HEK293 (cell line): ENCODE results near the gene MZB1.

Experiments used
- CTCF ChIA-PET: fragments of 350-600 bp; formaldehyde crosslinking; extraction: SDS; loops from one replicate; lab custom pipeline; 2021; ENCODE audit warnings: antibody characterized with exemption; lab: Yijun Ruan, JAX
- POLR2A ChIA-PET: fragments of 300-600 bp; formaldehyde crosslinking; extraction: SDS; loops from one replicate; lab custom pipeline; 2020; ENCODE audit warnings: antibody characterized with exemption, inconsistent platforms; lab: Yijun Ruan, JAX
- H3K27ac ChIP-seq: fragments of 200-500 bp; sonication (Bioruptor generic); 2 replicates; pipeline ENCODE4 v1.5.1; 2014; ENCODE audit warnings: low read depth, low read length, control low read depth, inconsistent platforms; ENCODE audit errors: extremely low read depth
- H3K36me3 ChIP-seq, 2 experiments: fragments of 200-500 bp in 1 of 2; sonication (Bioruptor generic) in 1 of 2; 1 replicate in 1 of 2; 2 replicates in 1 of 2; pipeline ENCODE4 v1.5.1; 2014 to 2017; ENCODE audit warnings: inconsistent platforms in 2 of 2, low read length in 2 of 2; ENCODE audit not compliant: control insufficient read depth in 2 of 2, insufficient read depth in 1 of 2
- H3K4me1 ChIP-seq: fragments of 200-500 bp; sonication (Bioruptor generic); 2 replicates; pipeline ENCODE4 v1.5.1; 2014; ENCODE audit warnings: mild to moderate bottlenecking, low read length, inconsistent platforms; ENCODE audit not compliant: control insufficient read depth, insufficient read depth
- H3K4me3 ChIP-seq: 2 replicates; pipeline ENCODE4 v1.5.1; 2011; ENCODE audit warnings: low read depth, mild to moderate bottlenecking, control low read depth, low read length, moderate library complexity
- H3K9me3 ChIP-seq: fragments of 200-500 bp; sonication (Bioruptor generic); 2 replicates; pipeline ENCODE4 v1.5.1; 2014; ENCODE audit warnings: low read depth, low read length, inconsistent platforms; ENCODE audit not compliant: control insufficient read depth, insufficient read depth
- BCL11A ChIP-seq: fragments of 450-650 bp; formaldehyde crosslinking; IDR thresholded peaks from 2 replicates; pipeline ENCODE4 v1.5.1; 2016; ENCODE audit warnings: low read depth, missing biosample characterization, missing genetic modification characterization
- FEZF1 ChIP-seq: fragments of 450-650 bp; formaldehyde crosslinking; IDR thresholded peaks from 2 replicates; pipeline ENCODE4 v1.5.1; 2016; ENCODE audit warnings: missing biosample characterization, missing genetic modification characterization
- GLI2 ChIP-seq: fragments of 450-650 bp; formaldehyde crosslinking; IDR thresholded peaks from 2 replicates; pipeline ENCODE4; 2017; ENCODE audit warnings: missing biosample characterization, missing genetic modification characterization, low read depth, borderline replicate concordance
- GLIS1 ChIP-seq: fragments of 450-650 bp; formaldehyde crosslinking; IDR thresholded peaks from 2 replicates; pipeline ENCODE4 v1.5.1; 2016; ENCODE audit warnings: missing biosample characterization, missing genetic modification characterization
- MEIS1 ChIP-seq: sonication (generic); formaldehyde crosslinking; IDR thresholded peaks from 2 replicates; pipeline ENCODE4 v1.8.1; 2022; ENCODE audit warnings: missing genetic modification reagents, mild to moderate bottlenecking, borderline replicate concordance
- YY1 ChIP-seq: fragments of 450-650 bp; formaldehyde crosslinking; IDR thresholded peaks from 2 replicates; pipeline ENCODE4 v1.5.1; 2018; ENCODE audit warnings: missing biosample characterization, missing genetic modification characterization
- ZBTB17 ChIP-seq: fragments of 450-650 bp; formaldehyde crosslinking; IDR thresholded peaks from 2 replicates; pipeline ENCODE4 v1.5.1; 2016; ENCODE audit warnings: missing biosample characterization, missing genetic modification characterization
- ZBTB7A ChIP-seq: fragments of 450-650 bp; formaldehyde crosslinking; IDR thresholded peaks from 2 replicates; pipeline ENCODE4 v1.5.1; 2016; ENCODE audit warnings: low read depth, missing biosample characterization, missing genetic modification characterization
- ZNF133 ChIP-seq: fragments of 450-650 bp; formaldehyde crosslinking; IDR thresholded peaks from 2 replicates; pipeline ENCODE4 v1.5.1; 2016; ENCODE audit warnings: missing biosample characterization, missing genetic modification characterization
- ZNF16 ChIP-seq: fragments of 450-650 bp; formaldehyde crosslinking; IDR thresholded peaks from 2 replicates; pipeline ENCODE4 v1.5.1; 2016; ENCODE audit warnings: low read depth, missing biosample characterization, missing genetic modification characterization
- ZNF24 ChIP-seq: fragments of 450-650 bp; formaldehyde crosslinking; IDR thresholded peaks from 2 replicates; pipeline ENCODE4 v1.5.1; 2016; ENCODE audit warnings: missing biosample characterization, missing genetic modification characterization
- ZNF423 ChIP-seq: fragments of 450-650 bp; formaldehyde crosslinking; IDR thresholded peaks from 2 replicates; pipeline ENCODE4 v1.5.1; 2016; ENCODE audit warnings: missing biosample characterization, missing genetic modification characterization
- ZNF561 ChIP-seq: fragments of 450-650 bp; IDR thresholded peaks from 2 replicates; pipeline ENCODE4 v1.5.1; 2018; ENCODE audit warnings: missing biosample characterization, missing genetic modification characterization, borderline replicate concordance
- ZNF701 ChIP-seq: fragments of 450-650 bp; formaldehyde crosslinking; IDR thresholded peaks from 2 replicates; pipeline ENCODE4 v1.5.1; 2016; ENCODE audit warnings: missing biosample characterization, missing genetic modification characterization
- ZNF837 ChIP-seq: fragments of 450-650 bp; formaldehyde crosslinking; IDR thresholded peaks from 2 replicates; pipeline ENCODE4 v1.5.1; 2016; ENCODE audit warnings: missing biosample characterization, missing genetic modification characterization
- TF ChIP-seq, protein P1 (sequence below): fragments of 450-650 bp; IDR thresholded peaks from 2 replicates; pipeline ENCODE4 v1.5.1; 2018; ENCODE audit warnings: missing biosample characterization, mild to moderate bottlenecking, missing genetic modification characterization
- TF ChIP-seq, protein P2 (sequence below): fragments of 450-650 bp; formaldehyde crosslinking; IDR thresholded peaks from 2 replicates; pipeline ENCODE4 v1.5.1; 2016; ENCODE audit warnings: missing biosample characterization, missing genetic modification characterization
- TF ChIP-seq, protein P3 (sequence below): fragments of 450-650 bp; formaldehyde crosslinking; IDR thresholded peaks from 2 replicates; pipeline ENCODE4 v1.5.1; 2016; ENCODE audit warnings: missing biosample characterization, missing genetic modification characterization
- TF ChIP-seq, protein P4 (sequence below): fragments of 450-650 bp; formaldehyde crosslinking; IDR thresholded peaks from 2 replicates; pipeline ENCODE4 v1.5.1; 2017; ENCODE audit warnings: missing biosample characterization, missing genetic modification characterization
- TF ChIP-seq, protein P5 (sequence below): fragments of 450-650 bp; formaldehyde crosslinking; IDR thresholded peaks from 2 replicates; pipeline ENCODE4 v1.5.1; 2016; ENCODE audit warnings: missing biosample characterization, missing genetic modification characterization

Gene MZB1

DNA sequence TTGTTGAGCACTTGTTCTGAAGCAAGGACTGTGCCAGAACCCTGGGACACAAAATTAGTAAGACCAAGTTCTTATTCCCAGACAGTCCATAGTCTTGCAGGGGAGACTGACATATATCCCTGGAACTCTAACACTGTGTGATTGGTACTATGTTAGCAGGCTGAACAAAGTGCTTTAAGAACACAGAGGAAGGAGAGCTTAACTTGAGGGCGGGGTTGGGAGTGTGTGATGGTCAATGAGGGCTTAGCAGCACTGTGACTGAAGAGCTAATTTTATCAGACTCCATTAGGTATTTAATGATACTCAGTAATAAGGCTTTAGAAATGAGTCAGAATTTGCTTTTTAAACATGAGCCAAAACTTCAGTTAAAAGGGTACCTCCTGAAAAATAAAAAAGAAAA, 29.1 kb upstream of the MZB1 start:
- TF ChIP-seq ZBTB17 (tag by site-specific recombination): no peak
- no peak for TF ChIP-seq GLI2
- TF ChIP-seq BCL11A (tag by site-specific recombination): no peak
- TF ChIP-seq ZNF701 (tag by site-specific recombination): no peak
- TF ChIP-seq MEIS1 (CRISPR knock-in tag): no peak
- TF ChIP-seq ZNF561 (tag by site-specific recombination): no peak
- no peak for TF ChIP-seq ZNF133
- no peak for TF ChIP-seq ZBTB7A
- no peak for TF ChIP-seq ZNF24 (tag by site-specific recombination)
- no peak for TF ChIP-seq ZNF837 (tag by site-specific recombination)
- no peak for TF ChIP-seq ZNF16 (tag by site-specific recombination)
- POLR2A ChIA-PET: interaction anchor here (1.6 kb wide), 1 partner anchor 20 kb away, joined by 6 read pairs; the partner anchor contains the start of gene DNAJC18
- peaks cover 3% of the 10 kb centered on the region; the same call in 1 of the 2 replicates for H3K4me1 ChIP-seq

GRCh38 chr5:139417214-139417613, 27.5 kb upstream of the MZB1 start:
- H3K4me1 ChIP-seq: peaks cover 3% of the 10 kb centered on the region; the same call in 1 of the 2 replicates
- H3K27ac ChIP-seq: 0 out of 2 replicates have a peak overlapping the region, but pooled peaks have one; percentile 28
- H3K36me3 ChIP-seq: peaks cover 26 to 73% of the 10 kb centered on the region in 2 experiments
- no peak overlapping the region for H3K4me3 ChIP-seq
- no peaks in the 10 kb centered on the region for H3K9me3 ChIP-seq
- TF ChIP-seq GLIS1 (tag by site-specific recombination): peak; percentile 91
- TF ChIP-seq, protein P1, sequence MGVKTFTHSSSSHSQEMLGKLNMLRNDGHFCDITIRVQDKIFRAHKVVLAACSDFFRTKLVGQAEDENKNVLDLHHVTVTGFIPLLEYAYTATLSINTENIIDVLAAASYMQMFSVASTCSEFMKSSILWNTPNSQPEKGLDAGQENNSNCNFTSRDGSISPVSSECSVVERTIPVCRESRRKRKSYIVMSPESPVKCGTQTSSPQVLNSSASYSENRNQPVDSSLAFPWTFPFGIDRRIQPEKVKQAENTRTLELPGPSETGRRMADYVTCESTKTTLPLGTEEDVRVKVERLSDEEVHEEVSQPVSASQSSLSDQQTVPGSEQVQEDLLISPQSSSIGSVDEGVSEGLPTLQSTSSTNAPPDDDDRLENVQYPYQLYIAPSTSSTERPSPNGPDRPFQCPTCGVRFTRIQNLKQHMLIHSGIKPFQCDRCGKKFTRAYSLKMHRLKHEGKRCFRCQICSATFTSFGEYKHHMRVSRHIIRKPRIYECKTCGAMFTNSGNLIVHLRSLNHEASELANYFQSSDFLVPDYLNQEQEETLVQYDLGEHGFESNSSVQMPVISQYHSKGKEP (tag by site-specific recombination): peak; percentile 41; the same call in 1 of the 2 replicates
- TF ChIP-seq, protein P2, sequence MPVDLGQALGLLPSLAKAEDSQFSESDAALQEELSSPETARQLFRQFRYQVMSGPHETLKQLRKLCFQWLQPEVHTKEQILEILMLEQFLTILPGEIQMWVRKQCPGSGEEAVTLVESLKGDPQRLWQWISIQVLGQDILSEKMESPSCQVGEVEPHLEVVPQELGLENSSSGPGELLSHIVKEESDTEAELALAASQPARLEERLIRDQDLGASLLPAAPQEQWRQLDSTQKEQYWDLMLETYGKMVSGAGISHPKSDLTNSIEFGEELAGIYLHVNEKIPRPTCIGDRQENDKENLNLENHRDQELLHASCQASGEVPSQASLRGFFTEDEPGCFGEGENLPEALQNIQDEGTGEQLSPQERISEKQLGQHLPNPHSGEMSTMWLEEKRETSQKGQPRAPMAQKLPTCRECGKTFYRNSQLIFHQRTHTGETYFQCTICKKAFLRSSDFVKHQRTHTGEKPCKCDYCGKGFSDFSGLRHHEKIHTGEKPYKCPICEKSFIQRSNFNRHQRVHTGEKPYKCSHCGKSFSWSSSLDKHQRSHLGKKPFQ (tag by site-specific recombination): no peak
- TF ChIP-seq, protein P3, sequence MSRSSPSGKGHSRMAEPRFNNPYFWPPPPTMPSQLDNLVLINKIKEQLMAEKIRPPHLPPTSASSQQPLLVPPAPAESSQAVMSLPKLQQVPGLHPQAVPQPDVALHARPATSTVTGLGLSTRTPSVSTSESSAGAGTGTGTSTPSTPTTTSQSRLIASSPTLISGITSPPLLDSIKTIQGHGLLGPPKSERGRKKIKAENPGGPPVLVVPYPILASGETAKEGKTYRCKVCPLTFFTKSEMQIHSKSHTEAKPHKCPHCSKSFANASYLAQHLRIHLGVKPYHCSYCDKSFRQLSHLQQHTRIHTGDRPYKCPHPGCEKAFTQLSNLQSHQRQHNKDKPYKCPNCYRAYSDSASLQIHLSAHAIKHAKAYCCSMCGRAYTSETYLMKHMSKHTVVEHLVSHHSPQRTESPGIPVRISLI (tag by site-specific recombination): peak; percentile 73; the same call in 1 of the 2 replicates
- TF ChIP-seq, protein P4, sequence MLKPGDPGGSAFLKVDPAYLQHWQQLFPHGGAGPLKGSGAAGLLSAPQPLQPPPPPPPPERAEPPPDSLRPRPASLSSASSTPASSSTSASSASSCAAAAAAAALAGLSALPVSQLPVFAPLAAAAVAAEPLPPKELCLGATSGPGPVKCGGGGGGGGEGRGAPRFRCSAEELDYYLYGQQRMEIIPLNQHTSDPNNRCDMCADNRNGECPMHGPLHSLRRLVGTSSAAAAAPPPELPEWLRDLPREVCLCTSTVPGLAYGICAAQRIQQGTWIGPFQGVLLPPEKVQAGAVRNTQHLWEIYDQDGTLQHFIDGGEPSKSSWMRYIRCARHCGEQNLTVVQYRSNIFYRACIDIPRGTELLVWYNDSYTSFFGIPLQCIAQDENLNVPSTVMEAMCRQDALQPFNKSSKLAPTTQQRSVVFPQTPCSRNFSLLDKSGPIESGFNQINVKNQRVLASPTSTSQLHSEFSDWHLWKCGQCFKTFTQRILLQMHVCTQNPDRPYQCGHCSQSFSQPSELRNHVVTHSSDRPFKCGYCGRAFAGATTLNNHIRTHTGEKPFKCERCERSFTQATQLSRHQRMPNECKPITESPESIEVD: peak; percentile 60
- TF ChIP-seq YY1: no peak
- TF ChIP-seq FEZF1: peak; percentile 26; the same call in 1 of the 2 replicates
- TF ChIP-seq ZNF423 (tag by site-specific recombination): no peak
- TF ChIP-seq, protein P5, sequence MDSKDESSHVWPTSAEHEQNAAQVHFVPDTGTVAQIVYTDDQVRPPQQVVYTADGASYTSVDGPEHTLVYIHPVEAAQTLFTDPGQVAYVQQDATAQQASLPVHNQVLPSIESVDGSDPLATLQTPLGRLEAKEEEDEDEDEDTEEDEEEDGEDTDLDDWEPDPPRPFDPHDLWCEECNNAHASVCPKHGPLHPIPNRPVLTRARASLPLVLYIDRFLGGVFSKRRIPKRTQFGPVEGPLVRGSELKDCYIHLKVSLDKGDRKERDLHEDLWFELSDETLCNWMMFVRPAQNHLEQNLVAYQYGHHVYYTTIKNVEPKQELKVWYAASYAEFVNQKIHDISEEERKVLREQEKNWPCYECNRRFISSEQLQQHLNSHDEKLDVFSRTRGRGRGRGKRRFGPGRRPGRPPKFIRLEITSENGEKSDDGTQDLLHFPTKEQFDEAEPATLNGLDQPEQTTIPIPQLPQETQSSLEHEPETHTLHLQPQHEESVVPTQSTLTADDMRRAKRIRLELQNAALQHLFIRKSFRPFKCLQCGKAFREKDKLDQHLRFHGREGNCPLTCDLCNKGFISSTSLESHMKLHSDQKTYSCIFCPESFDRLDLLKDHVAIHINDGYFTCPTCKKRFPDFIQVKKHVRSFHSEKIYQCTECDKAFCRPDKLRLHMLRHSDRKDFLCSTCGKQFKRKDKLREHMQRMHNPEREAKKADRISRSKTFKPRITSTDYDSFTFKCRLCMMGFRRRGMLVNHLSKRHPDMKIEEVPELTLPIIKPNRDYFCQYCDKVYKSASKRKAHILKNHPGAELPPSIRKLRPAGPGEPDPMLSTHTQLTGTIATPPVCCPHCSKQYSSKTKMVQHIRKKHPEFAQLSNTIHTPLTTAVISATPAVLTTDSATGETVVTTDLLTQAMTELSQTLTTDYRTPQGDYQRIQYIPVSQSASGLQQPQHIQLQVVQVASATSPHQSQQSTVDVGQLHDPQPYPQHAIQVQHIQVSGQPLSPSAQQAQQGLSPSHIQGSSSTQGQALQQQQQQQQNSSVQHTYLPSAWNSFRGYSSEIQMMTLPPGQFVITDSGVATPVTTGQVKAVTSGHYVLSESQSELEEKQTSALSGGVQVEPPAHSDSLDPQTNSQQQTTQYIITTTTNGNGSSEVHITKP (tag by site-specific recombination): 0 out of 2 replicates have a peak, but pooled peaks have one; percentile 14
- POLR2A ChIA-PET: interaction anchor here (1.6 kb wide), 1 partner anchor 22 kb away, joined by 6 read pairs; the partner anchor contains the start of gene DNAJC18
- CTCF ChIA-PET: interaction anchor here (0.6 to 9.2 kb wide), 3 partner anchors 13 to 129 kb away, joined by 3 to 246 read pairs (median 8); no protein-coding TSS in a partner anchor

More for the DNA sequence above, 29.1 kb upstream of the MZB1 start:
- no peak overlapping the region for H3K27ac ChIP-seq
- H3K4me3 ChIP-seq: no peak overlapping the region
- CTCF ChIA-PET: interaction anchor here (0.5 to 9.2 kb wide), 6 partner anchors 9 to 841 kb away, joined by 3 to 246 read pairs (median 4); no protein-coding TSS in a partner anchor
- no peaks in the 10 kb centered on the region for H3K9me3 ChIP-seq
- peaks cover 35 to 64% of the 10 kb centered on the region in 2 experiments for H3K36me3 ChIP-seq
